Measurements from ENCODE around the gene CDYL.
"Not testable (repeated sequence)": the region's sequence is repeated elsewhere in the genome, so short reads cannot be mapped to it uniquely, and the experiment has no call there.

CDYL gene

DNA sequence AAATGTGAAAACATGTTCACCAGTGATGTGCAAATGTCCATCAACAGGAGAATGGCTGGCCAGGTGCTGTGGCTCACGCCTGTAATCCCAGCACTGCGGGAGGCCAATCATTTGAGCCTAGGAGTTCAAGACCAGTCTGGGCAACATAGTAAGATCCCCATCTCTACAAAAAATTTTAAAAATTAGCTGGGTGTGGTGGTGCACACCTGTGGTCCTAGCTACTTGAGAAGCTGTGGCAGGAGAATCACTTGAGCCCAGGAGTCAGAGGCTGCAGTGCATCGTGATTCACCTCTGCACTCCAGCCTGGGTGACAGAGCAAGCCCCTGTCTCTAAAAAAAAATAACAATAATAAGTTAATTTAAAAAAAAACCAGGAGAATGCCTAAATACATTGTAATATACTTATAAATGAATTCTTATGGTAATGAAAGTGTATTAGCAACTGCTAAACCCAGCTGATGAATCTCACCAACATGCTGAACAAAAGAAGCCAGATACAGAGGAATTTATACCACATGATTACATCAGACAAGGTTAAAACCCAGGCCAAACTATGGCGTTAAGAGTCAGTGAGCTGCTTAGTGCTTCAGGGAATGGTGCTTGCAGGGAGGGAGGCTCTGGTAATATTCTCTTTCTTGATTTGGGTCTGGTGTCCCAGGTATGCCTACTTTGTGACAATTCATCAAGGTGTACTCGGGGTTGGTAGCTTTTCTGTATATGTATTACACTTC lies 191.3 kb downstream of the CDYL start:
- no peak for ATAC-seq

GRCh38 chr6:4969609-4970285 lies 193.5 kb downstream of the CDYL start:
- ATAC-seq = no peak

GRCh38 chr6:4970739-4971395 lies 194.7 kb downstream of the CDYL start:
- no peak for ATAC-seq

DNA sequence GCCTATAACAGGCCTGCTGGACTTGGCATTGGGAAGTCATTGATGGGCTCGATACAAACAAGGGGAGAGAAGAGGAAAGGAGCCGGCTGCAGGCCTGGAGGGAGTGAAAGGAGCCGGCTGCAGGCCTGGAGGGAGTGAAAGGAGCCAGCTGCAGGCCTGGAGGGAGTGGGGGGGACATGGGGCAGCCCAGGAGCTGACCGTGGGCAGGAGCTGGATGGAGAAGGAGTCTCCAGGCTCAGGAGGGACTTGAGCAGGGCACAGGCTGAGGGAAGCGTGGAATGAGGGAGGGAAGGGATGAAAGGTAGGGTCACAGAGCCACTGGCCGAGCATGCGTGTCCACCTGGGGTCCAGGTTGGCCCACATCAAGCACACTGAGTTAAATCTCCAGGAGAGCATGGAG lies 195.6 kb downstream of the CDYL start:
- no peak for ATAC-seq

DNA sequence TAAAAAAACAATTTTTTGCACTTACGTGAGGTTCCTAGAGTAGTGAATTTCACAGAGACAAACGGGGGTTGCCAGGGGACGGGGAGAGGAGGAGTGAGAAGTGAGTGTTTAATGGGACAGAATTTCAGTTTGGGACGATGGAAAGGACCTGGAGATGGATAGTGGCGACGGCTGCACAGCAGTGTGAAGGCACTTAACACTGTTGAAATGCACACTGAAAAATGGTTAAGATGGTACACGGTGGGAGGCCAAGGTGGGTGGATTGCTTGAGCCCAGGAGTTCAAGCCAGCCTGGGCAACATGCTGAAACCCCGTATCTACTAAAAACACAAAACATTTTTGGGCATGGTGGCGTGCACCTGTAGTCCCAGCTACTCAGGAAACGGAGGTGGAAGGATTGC lies 196.2 kb downstream of the CDYL start:
- ATAC-seq = no peak

DNA sequence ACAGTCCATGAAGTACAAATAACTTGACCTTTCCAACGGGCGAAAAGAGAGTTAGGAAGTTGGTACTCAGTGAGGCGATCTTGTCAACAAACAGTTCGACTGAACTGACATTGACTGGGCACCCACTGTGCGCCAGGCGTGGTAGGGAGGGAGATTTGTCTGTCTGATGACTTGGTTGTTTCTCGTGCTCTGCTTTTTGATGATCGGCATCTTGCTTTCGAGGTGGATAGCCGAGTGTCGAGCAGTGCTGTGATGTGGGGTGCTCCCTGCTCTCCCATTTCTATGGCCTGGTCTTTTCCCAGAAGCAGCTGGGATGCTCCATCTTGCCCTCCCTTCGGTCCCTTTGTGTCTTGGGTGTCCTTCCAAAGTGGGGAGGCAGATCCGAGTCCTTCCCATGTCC lies 197.2 kb downstream of the CDYL start:
- ATAC-seq = no peak

GRCh38 chr6:4973982-4974745 lies 198.0 kb downstream of the CDYL start:
- ATAC-seq = no peak

- ATAC-seq = no peak
These were observed 198.8 kb downstream of the CDYL start for GRCh38 chr6:4974962-4975361.

- no peak for ATAC-seq
These were observed 199.3 kb downstream of the CDYL start for GRCh38 chr6:4975506-4975905.

DNA sequence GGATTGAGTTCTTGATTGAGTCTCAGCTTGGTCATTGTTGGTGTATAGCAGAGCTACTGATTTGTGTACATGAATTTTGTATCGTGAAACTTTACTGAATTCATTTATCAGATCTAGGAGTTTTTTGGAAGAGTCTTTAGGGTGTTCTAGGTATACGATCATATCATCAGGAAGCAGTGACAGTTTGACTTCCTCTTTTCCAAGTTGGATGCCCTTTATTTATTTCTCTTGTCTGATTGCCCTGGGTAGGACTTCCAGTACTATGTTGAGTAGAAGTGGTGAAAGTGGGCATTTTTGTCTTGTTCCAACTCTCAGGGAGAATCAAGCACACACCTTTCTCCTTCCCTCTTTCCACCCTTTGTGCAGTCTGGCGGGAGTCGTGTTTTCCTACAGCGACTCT lies 201.3 kb downstream of the CDYL start:
- no peak for ATAC-seq

DNA sequence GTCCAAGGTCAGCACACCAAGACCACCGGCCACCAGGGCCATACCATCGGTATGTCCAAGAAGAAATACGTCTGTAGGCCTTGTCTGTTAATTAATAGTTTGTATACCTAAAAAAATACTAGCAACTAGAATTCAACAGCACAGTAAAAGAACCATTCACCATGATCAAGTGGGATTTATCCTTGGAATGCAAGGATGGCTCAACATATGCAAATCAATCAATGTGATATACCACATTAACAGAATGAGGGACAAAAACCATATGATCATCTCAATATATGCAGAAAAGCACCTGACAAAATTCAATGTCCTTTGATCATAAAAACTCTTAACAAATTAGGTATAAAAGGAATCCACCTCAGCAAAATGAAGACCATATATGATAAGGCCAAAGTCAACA lies 203.2 kb downstream of the CDYL start:
- no peak for ATAC-seq

DNA sequence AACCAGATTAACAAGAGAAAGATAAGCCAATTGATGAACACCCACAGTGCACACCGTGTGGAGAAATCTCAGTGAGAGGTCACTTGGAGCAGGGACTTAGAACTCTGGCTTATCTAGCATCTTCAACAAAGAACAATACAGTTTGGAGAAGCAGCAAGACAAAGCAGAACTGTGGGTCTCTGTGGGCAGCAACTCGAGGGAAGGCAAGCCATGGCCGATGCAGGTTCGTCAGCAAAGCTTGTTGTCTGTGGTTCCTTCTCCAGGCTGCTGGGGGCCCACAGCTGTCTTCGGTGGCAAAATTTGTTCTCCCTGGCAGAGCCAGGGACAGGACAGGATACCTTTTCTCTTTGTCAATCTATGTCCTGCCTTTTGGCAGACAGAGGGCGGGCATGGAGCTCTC lies 205.6 kb downstream of the CDYL start:
- no peak for ATAC-seq

GRCh38 chr6:4983322-4983721 lies 207.1 kb downstream of the CDYL start:
- ATAC-seq = no peak

DNA sequence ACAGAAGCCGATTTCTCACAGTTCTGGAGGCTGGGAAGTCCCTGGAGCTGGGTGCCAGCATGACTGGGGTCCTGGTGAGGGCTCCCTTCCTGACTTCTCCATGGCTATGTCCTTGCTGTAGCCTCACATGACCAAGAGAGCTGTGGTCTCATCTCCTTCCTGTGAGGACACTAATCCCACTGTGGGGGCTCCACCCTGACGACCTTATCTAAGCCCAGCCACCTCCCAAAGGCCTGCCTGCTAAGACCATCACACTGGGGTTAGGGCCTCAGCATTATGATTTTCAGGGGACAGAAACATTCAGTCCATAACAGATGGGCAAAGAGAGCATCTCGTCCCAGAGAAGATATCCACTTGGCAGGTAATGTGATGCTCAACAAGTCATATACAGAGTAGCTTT lies 210.8 kb downstream of the CDYL start:
- ATAC-seq = no peak

GRCh38 chr6:4987432-4987831 lies 211.2 kb downstream of the CDYL start:
- no peak for ATAC-seq

DNA sequence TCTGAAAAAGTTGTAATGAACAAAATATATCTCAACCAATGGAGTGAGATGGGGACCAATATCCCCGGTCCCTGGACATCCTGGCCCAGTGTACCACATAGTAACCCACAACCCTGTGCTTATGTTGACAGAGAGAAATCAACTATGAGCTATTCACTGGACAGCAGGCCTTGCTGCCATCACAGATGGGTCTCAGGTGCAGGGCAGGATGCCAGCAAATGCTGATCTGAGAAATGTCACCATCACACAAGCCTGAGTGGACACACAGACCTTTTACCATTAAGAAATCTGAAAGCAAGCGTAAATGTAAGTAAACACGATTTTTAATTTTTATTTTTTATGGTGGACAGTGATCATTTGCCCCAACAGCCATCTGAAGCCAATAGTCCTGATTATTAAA lies 218.5 kb downstream of the CDYL start:
- ATAC-seq = no peak

DNA sequence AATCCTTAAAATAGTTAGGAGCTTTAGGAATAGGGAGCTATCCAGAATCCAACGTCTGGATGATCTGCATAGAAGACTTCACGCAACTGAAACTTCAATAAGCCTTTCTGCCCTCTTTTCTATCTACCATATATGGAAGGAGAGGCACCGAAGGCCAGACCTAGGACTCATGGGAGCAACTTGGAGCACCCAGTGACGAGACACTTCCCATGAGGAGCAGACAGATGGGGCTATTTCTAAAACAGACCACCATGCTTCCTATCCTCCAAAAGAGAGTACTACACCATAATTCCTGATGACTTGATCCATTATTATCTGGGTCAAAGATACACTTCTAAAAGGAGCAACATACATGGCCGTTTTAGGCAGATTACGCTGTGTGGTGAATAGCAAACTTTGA lies 221.7 kb downstream of the CDYL start:
- no peak for ATAC-seq

DNA sequence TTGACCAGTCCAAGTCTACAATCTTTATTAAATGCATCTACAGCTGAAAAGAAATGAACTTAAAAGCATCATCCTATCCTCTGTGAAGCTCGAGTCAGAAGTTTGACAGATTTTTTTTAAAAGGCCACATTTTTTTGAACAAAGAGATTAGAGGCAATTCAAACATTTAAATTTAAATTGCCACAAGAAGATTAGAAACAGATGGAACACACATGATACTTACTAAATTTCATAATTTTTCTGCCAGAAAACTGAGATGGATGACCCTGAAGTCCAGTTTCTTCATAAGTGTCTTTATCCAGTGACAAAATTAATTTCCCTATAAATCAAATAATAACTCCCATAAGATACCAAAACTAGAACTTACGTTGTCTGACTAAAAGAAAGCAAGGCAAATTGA lies 223.4 kb downstream of the CDYL start:
- no peak for ATAC-seq

DNA sequence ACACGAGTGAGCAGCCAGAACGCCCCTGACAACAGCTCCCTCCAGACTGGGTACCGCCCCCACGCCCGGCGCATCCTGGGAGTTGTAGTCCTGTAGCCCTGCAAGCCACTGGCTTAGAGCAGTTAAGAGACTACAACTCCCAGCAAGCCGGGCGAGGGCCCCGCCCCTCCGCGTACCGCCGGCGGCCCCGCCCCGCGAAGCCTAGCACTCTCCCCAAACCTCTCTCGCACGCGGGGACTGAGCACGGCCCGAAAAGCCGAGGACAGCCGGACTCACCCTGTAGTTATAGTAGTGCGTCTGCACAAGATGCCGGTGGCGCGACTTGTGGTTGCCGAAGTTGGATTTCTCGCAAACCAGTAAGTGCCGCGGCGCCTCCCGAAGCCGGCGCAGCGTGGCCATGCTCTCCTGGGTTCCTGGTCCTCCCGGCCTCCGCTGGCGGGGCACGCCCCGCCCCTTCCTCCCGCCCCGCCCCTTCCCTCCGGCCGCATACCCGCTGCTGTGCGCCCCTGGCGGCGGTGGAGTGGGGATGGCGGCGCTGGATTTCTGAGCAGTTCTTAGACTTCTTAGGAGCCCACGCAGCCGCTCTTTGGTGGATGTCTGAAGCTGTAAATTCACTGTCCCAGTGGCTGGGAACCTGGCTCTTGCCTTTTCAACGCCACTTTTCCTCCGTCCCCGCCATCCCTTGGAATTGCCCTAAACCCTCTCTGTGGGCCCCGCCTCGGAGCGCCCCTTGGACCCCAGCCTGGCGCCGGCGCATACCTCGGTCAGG lies 227.6 kb downstream of the CDYL start, which contains the start of gene RPP40:
Gene RPP40 (minus strand): TSS at position 434 of the 769 bp plus-strand sequence. CDS start 35 bp downstream, at position 399.
- peak; percentile 98 for ATAC-seq

DNA sequence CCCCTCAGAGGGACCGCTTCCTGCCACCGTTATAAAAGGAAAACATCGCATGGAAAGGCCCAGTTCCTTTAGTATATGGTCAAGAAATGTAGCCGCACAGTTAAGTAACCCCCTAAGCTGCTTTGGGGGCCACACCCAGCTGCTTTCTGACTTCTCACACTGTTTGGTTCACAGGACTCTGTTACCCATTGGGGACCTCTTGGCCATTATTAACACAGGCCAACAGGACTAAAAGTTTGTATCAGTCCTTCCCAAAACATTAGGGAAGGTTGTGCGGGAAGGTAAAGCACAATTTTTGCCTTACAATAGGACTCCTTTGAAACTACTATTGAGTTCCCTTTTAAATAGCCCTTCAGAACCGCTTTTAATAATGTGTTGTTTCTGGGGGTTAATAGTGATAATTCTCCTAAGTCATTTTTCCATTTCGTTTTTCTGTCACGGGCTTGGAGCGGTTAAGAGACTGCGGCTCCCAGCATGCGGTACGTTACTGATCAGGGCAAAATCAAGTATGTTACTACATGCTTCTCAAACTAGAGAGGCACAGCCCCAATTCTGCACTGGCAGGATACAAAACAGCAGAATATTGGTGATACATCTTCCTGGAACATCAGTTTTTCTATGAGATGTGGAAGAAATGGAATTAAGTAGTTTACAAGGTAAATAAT lies 228.3 kb downstream of the CDYL start:
- ATAC-seq = no peak

GRCh38 chr6:5005038-5005433 lies 228.8 kb downstream of the CDYL start:
- not testable (repeated sequence) for ATAC-seq

Measured in activated CD4-positive, CD25-positive, alpha-beta regulatory T cell treated with anti-CD3 and anti-CD28 coated beads, Interleukin-2, amount 50 U/mL, for 24 hours (primary cell).